GM19025 (cell line): ENCODE results near the gene HECW1.
A peak's percentile ranks its signal among the peaks of the same experiment; 100 is the strongest.
"Not testable (repeated sequence)": the region's sequence is repeated elsewhere in the genome, so short reads cannot be mapped to it uniquely, and the experiment has no call there.

Experiments
- ATAC-seq: cut with Tn5 transposase; IDR thresholded peaks from one replicate; pipeline ENCODE4 v1.9.1; 2021; ENCODE audit warnings: mild to moderate bottlenecking, low read depth, moderate library complexity; ENCODE audit not compliant: unreplicated experiment

Gene HECW1

DNA sequence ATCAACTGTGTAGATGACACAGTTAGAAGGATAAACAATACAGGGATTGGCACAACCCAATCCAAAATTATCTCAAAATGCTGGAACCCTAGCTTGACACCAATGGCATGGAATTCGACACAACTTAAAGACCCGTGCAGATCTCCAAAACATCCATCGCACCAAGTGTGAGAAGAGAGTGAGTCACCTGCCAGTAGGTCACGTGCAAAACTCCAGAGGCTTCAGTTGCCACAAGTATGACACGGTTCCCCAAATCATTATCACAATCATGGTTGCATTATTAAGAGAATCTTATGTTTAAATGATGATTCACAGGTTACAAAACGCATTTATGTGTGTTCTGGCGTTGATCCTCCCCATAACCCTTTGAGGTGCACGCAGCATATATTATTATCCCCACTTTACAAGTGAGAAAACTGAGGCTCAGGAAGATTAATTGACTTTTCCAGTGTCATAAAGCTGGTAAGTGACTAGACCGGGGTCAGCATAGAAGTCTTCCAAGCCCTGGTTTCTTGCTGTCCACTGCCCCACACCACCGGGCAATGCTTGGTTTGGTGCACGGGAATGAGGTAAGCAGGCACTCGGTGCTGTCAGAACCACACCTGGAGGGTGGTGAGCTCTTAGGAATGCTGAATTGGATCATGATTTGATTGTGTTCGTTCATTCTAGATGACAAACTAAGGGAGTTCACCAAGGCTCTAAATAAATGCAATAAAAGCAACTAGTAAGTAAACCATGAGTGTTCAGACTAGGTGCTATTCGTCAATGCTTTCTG, 446.9 kb downstream of the HECW1 start:
- ATAC-seq: no peak

GRCh38 chr7:43559946-43560335, 447.5 kb downstream of the HECW1 start:
- no peak for ATAC-seq

- ATAC-seq: no peak
Observed at GRCh38 chr7:43560742-43561330, 448.4 kb downstream of the HECW1 start.

DNA sequence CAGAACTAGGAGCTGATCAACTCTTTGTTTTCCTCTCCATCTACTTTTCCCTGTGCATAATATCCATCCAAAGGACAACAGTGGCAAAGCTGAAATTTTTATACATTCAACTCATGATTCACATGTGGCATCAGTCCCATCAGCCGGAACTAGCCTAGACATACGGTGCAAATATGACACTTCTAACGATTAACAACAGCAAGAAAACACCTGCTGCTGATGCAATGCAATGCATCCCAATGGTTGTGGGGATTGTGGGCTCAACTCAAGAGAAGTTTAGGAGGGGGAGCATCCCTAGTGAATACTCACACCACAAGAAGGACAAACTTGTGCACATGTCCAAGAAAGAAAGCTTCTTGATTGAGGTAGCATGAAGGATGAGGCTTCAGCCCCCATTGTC, 449.9 kb downstream of the HECW1 start:
- no peak for ATAC-seq

DNA sequence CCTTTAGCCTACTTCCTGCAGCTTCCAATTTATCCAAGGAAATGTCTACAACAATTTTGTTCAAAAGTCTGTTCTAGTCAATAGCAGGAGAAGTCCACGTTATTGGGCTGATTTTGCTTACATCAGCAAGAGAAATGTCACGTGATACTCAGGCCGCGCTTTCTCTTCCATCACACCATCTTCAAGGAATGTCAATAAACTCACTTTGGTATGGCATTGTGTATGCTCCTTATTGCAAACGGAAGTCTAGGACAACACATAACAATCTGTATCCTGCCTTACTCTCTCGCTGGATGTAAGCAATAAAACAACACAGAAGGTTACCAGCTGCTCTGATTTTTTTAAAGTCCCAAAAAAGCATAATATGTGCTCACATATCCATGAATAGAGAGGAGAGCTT, 453.3 kb downstream of the HECW1 start:
- ATAC-seq: no peak

DNA sequence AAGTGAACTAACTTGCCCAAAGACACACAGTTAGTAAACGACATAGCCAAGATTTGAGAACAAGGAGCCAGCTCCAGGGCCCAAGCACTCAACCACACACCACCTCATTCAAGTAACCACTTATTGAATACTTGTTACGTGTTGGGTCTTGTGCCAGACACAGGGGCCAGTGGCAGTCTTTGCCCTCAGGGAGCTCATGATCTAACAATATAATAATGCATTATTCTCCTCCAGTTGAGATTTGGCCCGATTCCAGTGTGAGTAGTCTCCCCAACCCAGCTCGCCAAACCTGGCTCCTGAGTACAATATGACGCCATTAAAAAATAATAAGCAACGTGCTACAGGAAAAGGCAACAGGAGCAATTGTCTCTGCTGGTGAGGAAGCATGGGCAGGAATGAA, 456.1 kb downstream of the HECW1 start:
- no peak for ATAC-seq

DNA sequence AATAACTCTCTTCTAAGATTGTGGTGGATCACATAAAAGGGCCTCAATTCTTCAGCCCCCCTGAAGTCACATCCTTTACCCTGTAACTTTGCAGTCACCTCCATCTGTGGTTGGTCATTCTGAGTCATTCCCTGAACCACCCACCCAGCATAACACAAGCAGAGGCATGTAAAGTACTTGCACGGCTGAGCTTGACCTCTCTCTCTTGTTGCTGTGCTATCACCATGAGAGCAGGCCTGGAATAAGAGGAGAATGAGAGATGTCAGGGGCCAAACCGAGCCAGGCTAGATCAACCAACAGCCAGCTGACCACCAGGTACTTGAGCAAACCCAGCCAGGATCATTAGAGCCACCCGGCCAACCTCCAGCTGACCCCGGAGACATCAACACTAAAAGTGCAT, 457.0 kb downstream of the HECW1 start:
- ATAC-seq: peak; percentile 67

DNA sequence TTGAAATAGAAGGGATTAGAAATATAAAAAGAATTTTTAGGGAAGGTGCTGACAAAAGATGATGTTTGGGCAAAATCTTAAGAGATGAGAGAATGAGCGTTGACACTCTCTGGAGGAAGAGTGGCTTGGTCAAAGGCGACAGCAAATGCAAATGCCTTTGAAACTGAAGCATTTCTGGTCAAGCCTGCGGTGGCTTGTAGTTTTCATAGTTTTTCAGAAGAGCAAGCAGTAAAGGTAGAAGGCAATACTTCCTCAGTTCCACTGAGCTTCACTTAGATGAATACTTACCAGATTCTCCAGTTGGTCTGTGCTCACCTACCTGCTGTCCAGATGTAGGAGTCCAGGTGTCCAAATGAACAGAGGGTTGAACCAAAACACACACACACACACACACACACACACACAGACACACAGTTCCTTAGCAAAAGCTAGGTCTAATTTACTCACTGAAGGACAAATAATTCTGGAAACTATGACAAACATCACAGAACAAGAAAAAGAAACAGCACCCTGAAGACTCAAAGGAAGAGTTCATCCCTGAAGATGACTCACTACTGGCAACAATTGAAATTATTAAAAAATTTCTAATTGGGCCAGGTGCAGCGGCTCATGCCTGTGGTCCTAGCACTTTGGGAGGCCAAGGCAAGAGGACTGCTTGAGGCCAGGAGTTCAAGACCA, 458.4 kb downstream of the HECW1 start:
- peak; percentile 71 for ATAC-seq

GRCh38 chr7:43572516-43573049, 460.1 kb downstream of the HECW1 start:
- no peak for ATAC-seq

DNA sequence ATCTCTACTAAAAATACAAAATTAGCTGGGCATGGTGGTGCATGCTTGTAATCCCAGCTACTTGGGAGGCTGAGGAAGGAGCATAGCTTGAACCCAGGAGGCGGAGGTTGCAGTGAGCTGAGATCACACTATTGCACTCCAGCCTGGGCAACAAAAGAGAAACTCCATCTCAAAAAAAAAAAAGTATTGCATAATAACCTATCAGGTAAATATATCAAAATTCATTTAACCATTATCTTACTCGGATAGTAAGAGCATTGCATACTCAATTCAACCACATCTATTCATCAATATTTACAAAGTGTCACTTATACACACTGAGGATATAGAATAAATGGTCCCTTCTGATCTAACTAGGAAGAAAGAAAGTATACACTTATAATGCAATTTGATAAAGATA, 461.4 kb downstream of the HECW1 start:
- ATAC-seq: not testable (repeated sequence)

DNA sequence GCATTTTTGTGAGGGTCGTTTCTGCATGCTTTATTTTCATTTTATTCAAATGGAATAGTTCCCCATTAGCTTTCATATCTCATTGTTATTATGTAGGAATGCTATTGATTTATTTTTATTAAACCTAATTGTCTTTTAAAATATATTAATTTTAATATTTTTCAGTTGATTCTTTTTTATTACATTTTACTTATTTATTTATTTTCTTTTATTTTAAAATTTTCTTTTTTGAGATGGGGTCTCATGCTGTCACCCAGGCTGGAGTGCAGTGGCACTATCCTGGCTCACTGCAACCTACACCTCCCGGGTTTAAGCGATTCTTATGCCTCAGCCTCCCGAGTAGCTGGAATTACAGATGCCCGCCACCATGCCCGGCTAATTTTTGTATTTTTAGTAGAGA, 463.1 kb downstream of the HECW1 start:
- ATAC-seq: no peak

- no peak for ATAC-seq
Observed at GRCh38 chr7:43576241-43576640, 463.8 kb downstream of the HECW1 start.

DNA sequence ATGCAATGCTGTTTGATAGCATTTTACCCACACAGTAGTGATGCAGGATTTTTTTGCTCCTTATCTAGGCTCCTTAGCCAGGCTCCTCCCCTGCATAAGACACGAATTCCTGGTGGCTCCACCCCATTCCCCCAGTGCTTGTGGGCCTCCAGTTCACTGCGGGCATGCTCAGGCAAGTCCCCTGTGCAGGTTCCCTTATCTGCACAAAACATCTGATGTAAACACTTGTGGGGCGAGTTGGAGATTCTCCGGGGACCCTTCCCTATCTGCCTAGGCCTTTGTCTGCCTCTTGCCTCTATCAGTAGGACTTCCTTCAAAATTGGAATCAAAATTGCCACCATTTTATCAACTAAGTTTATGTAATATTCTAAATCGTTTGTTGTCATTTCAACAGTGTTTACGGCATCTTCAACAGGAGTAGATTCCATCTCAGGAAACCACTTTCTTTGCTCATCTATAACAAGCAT, 465.1 kb downstream of the HECW1 start:
- ATAC-seq: no peak

GRCh38 chr7:43582503-43583423, 470.3 kb downstream of the HECW1 start, which contains the start of gene STK17A:
STK17A (plus strand) TSS chr7:43583108; CDS start chr7:43583244, 136 bp downstream.
- peak; percentile 62 for ATAC-seq

DNA sequence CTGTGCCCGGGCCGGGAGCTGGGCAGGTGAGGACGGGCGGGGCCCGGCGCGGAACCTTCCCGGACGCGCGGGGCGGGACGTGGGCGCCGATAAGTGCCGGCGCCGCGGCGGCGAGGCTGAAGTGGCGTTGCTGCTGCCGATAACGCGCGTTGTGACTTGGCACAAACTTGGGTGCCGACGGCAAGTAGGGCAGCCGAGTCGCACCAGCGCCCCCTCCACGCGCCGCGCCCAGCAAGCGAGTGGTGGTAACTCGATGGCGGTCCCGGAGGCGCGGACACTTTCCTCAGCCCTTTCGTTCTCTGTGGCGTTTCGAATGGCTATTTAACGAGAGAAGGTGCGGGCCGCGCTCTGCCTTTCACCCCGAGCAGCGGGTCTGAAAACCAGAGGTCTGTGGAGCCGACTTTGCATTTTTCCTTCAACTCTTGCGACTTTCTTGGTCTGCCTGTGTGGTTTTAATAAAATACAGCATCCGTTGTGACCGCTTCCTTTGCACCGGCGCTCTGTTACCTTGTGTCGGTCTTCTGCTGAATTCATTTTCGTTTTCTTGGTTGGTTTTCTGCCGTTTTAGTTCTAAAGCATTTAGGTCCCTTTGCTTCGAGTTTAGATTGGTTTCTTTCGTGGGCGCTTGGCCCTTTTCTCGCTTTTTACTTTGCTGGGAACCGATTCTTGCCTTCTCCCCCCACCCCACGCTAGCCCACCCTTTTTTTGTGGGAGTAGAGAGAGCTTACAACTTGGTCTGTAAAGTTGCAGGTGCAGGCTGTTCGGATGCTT, 471.2 kb downstream of the HECW1 start:
- ATAC-seq: peak; percentile 17

- ATAC-seq: no peak
Observed at GRCh38 chr7:43584195-43584586, 471.7 kb downstream of the HECW1 start.

DNA sequence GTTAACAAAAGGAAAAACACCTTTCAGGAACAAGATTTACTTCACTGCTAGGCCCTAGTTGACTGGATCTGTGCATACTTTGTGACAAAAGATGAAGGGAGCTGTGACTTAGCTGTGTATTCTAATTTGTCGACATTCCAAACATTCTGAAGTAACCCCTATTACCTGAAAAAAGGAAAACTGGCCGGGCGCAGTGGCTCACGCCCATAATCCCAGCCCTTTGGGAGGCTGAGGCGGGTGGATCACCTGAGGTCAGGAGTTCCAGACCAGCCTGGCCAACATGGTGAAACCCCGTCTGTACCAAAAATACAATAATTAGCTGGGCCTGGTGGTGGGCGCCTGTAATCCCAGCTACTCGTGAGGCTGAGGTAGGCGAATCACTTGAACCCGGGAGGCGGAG, 472.3 kb downstream of the HECW1 start:
- ATAC-seq: not testable (repeated sequence)

- no peak for ATAC-seq
Observed at GRCh38 chr7:43585562-43585961, 473.1 kb downstream of the HECW1 start.

DNA sequence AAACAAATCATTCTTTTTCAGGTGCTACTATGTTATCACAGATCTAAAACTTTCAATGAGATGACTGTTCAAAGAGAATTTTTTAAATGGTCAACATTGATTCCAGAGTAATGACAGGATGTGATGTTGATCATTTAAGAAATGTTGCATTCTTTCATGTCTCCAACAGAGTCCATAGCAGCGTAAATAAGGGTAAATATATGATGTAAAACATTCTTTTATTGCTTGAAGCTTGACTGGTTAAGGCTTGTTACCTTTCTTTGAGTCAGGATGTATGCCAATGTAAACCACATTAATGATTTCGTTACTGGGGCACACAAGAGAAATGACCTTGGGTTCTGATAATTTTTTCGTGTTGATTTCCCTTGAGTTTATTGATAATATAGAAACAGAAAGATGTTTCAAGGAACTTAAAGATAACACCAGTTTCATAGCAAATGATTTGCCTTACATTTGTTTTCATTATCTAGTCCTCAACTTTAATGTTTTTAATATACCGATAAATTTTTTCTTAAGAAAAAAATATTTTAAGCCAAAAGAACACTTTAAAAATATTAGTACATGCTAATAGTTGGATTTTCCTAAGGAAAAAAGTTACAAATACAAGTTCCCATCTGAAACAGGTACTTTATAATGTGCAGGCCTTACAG, 473.9 kb downstream of the HECW1 start:
- ATAC-seq: no peak
